GM12874 (cell line): ENCODE data around the gene TBC1D22A.

Experiments
- TF ChIP-seq, protein P1 (sequence below): IDR thresholded peaks from 2 replicates; pipeline ENCODE4 v1.5.1; 2011; ENCODE audit warnings: low read depth, mild to moderate bottlenecking, control low read depth, low read length, moderate library complexity; ENCODE audit not compliant: insufficient read depth

The TBC1D22A gene

DNA sequence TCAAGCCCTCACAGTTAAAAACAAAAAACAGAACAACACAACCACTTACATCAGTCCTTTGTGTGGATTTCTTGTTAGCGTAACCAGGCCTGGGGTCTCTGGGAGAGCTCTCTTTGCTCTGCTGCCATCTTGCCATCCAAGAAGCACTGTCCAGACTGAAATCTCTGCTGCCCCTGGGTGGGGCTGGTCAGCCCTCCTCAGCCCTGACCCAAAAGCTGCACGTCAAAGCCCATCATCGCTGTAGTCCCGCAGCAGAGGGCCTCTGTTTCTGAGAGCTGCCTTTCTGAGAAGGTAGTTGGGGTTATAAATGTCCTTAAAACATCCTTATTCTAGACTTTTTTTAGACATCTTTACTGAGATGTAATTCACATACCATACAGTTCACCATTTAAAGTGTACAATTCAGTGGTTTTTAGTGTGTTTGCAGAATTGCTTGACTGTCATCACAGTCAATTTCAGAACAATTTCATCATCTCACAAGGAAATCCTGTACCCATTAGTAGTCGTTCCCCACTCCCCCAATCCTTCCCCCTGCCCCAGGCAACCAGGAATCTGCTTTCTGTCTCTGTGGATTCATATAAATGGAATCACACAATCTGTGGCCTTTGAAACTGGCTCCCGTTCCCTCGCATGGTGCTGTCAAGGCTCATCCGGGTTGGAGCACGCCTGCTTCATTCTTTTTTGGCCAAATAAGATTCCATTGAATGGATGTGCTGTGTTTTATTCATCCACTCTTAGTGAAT, 94.9 kb downstream of the TBC1D22A start:
- TF ChIP-seq, protein P1, sequence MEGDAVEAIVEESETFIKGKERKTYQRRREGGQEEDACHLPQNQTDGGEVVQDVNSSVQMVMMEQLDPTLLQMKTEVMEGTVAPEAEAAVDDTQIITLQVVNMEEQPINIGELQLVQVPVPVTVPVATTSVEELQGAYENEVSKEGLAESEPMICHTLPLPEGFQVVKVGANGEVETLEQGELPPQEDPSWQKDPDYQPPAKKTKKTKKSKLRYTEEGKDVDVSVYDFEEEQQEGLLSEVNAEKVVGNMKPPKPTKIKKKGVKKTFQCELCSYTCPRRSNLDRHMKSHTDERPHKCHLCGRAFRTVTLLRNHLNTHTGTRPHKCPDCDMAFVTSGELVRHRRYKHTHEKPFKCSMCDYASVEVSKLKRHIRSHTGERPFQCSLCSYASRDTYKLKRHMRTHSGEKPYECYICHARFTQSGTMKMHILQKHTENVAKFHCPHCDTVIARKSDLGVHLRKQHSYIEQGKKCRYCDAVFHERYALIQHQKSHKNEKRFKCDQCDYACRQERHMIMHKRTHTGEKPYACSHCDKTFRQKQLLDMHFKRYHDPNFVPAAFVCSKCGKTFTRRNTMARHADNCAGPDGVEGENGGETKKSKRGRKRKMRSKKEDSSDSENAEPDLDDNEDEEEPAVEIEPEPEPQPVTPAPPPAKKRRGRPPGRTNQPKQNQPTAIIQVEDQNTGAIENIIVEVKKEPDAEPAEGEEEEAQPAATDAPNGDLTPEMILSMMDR: no peak

DNA sequence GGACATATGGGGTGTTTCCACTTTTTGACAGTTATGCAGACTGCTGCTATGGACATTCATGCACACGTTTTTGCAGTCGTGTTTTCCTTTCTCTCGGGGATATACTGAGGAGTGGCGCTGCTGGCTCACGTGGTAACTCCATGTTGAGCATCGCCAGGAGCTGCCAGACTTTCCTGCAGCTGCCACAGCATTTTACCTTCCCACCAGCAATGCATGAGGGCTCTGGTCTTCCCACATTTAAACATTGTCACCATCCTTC, 95.4 kb downstream of the TBC1D22A start:
- TF ChIP-seq, protein P1: no peak

DNA sequence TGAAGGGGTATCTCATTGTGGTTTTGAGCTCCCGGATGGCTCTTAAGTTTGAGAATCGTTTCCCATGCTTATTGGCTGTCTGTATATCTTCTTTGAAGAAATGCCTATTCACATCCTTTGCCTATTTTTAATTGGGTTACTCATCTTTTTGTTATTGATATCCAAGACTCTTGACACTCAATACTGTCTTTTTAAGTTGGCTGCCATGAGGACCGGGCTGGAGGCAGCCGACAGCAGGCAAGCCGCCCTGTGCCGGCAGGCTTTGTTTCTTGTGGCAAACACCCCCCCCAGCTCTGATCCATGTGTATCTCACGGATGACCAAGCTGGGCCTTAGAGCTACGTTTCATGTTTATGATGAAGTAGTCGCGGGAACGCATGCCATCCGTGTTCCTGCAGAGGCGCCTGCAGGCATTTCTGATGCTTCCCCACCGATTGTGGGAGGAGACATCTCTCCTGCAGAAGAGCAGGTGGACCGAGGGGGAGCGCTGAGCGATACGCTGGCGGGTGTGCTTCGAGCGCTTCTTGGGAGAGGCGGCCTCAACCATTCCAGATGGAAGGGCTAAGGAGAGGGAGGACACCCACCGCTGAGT, 95.8 kb downstream of the TBC1D22A start:
- TF ChIP-seq, protein P1: no peak

DNA sequence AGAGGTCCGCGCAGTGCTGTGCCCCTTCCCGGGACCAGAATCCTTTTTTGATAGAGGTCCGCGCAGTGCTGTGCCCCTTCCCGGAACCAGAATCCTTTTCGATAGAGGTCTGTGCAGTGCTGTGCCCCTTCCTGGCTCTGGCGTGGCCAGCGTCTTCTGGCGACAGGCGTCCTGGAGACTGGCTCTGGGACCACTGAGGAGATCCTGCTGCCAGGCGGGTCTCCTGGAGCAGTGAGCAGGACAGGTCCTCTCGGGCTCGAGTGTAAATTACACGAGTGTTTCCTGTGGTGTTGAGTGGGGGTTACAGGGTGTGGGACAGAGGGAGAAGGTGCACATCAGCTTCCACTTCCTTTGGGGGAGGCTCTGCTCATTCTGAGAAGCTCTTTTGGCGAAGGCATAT, 98.1 kb downstream of the TBC1D22A start:
- TF ChIP-seq, protein P1: no peak

DNA sequence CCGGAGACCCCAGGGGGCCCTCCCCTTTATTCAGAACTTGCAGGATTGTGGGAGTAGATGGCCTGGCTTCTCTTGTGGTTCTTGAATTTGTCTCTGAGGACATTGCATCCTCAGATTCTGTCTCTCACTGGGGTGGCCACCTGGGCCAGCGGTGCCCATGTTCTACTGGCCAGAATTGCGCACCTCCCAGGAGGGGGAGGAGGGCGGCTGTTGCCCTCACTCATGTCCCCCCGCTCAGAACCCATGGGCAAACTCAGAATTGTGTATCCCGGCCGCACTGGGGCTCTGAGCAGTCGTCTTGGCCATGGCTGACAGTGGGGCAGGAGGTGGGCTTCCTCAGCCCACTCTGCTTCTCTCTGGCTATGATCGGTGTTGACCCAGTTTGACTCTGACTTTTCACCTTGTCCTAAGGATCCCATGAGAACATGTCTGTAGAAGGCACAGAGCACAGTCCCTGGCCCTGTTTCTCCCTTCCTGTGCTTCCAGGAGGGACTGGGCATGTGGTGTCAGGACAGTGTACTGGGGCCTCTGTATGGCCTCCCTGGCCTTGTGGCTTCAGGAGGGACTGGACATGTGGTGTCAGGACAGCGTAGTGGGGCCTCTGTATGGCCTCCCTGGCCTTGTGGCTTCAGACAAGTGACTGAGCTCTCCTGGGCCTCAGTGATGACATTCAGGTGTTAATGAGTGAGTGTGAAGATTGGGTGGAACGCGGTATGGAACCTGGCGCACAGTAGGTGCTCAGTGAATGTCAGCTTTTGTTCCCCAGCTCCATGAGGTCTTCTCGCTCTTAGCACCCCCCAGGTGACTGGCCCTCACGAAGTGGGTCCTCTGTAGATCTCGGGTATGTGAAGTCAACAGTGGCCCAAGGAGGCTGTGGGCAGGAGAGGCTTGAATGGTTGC, 99.3 kb downstream of the TBC1D22A start:
- TF ChIP-seq, protein P1: no peak

DNA sequence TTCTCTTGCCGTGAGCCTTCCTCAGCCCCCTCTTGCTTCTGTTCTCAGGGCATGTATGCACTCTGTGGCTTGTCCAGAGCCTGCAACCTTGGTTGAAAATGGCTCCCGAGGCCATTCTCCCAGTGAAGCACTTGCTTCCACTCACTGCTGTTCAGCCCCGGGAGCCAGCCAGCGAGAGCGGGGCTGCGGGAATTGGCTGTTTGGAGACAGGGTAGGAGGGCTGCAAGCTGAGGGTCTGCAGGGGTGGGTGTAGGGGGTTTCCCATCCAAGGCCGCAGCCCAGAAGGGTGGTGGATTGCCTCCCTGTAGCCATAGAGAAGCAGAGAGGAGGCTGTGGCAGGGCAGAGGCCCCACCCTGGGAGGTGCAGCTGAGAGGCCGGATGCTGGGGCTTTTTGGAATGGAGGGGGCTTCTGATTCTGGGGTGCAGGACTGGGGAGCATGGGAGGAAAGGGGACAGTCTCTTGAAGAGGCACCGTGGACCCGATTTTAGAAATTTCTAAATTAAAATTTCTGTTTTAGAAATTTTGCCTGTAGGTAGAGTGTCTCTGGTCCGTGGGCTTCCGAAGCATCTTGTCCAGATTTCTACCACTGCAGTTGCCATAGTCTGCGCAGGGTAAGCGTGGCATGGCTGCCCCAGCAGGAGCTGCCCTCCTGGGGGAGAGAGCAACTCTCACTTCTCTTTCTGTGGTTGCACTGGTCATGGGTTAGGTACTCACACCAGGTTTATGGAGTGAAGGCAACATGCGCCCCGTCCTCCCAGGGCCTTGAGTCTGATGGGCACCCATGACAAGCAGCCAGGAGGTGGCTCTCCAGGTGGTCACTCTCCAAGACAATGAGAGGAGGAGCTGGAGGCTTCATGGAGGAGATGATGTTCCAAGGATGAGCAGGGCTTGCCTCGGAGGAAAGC, 100.2 kb downstream of the TBC1D22A start:
- TF ChIP-seq, protein P1: no peak
